Upper lobe of left lung (tissue), 6 donors: ENCODE data around the gene SPATA16. TPM values are rescaled to one million over a fixed set of nuclear protein-coding genes. Genes with fewer than 3 reads are reported as not detected.
"Not testable (repeated sequence)": the region's sequence is repeated elsewhere in the genome, so short reads cannot be mapped to it uniquely, and the experiment has no call there.

ENCODE experiments used
- ATAC-seq, 2 donors: fragments of 200-7000 bp; cut with Tn5 transposase; one replicate each; pipeline ENCODE4 v1.9.1; 2022; ENCODE audit warnings: mild to moderate bottlenecking in 2 of 2, moderate library complexity in 2 of 2; ENCODE audit not compliant: low FRiP score in 2 of 2
- DNase-seq, 2 donors: peaks; one replicate each; pipeline ENCODE4 v3.0.0-alpha.2; 2019 to 2020
- H3K27ac ChIP-seq, 4 donors: fragments of 200-600 bp; sonication (generic); one replicate each; pipeline ENCODE4 v1.5.1; 2016 to 2019
- H3K27me3 ChIP-seq, 4 donors: fragments of 200-600 bp; sonication (generic); one replicate each; pipeline ENCODE4 v1.5.1; 2017 to 2019
- H3K36me3 ChIP-seq, 4 donors: fragments of 200-600 bp; sonication (generic); one replicate each; pipeline ENCODE4 v1.5.1; 2016 to 2019
- H3K4me1 ChIP-seq, 4 donors: fragments of 200-600 bp; sonication (generic); one replicate each; pipeline ENCODE4 v1.5.1; 2018 to 2019
- H3K4me3 ChIP-seq, 4 donors: fragments of 200-600 bp; sonication (generic); one replicate each; pipeline ENCODE4 v1.5.1; 2017 to 2019; ENCODE audit warnings: mild to moderate bottlenecking in 2 of 4, moderate library complexity in 1 of 4
- H3K9me3 ChIP-seq, 4 donors: fragments of 200-600 bp; sonication (generic); one replicate each; pipeline ENCODE4 v1.5.1; 2018 to 2019
- EP300 ChIP-seq, 4 donors: sonication (generic); formaldehyde crosslinking; IDR thresholded peaks; one replicate each; pipeline ENCODE4 v1.5.1; 2017; ENCODE audit warnings: antibody characterized with exemption in 4 of 4, control low read depth in 2 of 4
- POLR2A ChIP-seq, 4 donors: fragments of 450-650 bp; IDR thresholded peaks; one replicate each; pipeline ENCODE4 v1.5.1; 2016 to 2017; ENCODE audit warnings: antibody characterized with exemption in 4 of 4, mild to moderate bottlenecking in 2 of 4
- POLR2AphosphoS5 ChIP-seq, 2 donors: sonication (generic); formaldehyde crosslinking; IDR thresholded peaks; one replicate each; pipeline ENCODE4 v1.5.1; 2017; ENCODE audit warnings: antibody characterized with exemption in 2 of 2
- WGBS, 2 donors: methylation state at CpG; one replicate each; pipeline ENCODE4 v1.1.5; 2017 to 2018; 5-methylcytosine and 5-hydroxymethylcytosine counted together
- total RNA-seq, 6 donors: library from RNA; depleted of rRNA in 4 of 6; stranded (reverse); fragments of >200 nt in 4 of 6; gene quantifications; one replicate each; pipeline versions ENCODE4 v1.1.0 to v1.2.1, GENCODE V29; 2016 to 2021
- TF ChIP-seq, protein P1 (sequence below), 6 experiments: fragments of 450-650 bp in 4 of 6; fragments of 200-600 bp in 2 of 6; sonication (generic) in 2 of 6; IDR thresholded peaks; one replicate each; pipeline ENCODE4 v1.5.1; 2016 to 2019; ENCODE audit warnings: antibody characterized with exemption in 6 of 6
- donor health status: DM: no; HTN: no; CAD: no; lungs with moderate emphysema.
- donor health status: DM: no; HTN: yes; CAD: no; lungs with severe emphysema.

SPATA16 gene
- total RNA-seq, 6 donors from 2014 or later: not detected

DNA sequence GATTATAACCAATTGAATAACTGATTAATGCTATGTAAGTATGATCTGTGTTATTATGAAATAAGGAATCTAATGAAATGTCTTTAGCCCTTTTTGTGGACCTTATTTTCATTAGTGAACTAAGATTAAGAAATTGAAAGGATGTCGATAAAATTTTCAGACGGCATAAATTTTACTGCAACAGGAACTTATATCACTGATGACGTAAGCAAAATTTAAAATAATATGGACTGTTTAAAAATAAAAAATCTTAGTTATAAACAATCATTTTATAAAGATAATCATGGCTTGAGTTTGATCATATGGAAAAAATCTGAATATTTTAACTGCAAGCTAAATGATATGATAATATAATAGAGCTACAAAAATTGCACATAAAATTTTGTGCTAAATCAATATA, 112.7 kb downstream of the SPATA16 start:
- DNase-seq: no peak
- no peaks in the 10 kb centered on the region for H3K27me3 ChIP-seq
- H3K36me3 ChIP-seq: no peaks in the 10 kb centered on the region
- no peaks in the 10 kb centered on the region for H3K9me3 ChIP-seq
- TF ChIP-seq EP300 (IDR thresholded peaks at IDR 0.05): no peak
- TF ChIP-seq, protein P1, sequence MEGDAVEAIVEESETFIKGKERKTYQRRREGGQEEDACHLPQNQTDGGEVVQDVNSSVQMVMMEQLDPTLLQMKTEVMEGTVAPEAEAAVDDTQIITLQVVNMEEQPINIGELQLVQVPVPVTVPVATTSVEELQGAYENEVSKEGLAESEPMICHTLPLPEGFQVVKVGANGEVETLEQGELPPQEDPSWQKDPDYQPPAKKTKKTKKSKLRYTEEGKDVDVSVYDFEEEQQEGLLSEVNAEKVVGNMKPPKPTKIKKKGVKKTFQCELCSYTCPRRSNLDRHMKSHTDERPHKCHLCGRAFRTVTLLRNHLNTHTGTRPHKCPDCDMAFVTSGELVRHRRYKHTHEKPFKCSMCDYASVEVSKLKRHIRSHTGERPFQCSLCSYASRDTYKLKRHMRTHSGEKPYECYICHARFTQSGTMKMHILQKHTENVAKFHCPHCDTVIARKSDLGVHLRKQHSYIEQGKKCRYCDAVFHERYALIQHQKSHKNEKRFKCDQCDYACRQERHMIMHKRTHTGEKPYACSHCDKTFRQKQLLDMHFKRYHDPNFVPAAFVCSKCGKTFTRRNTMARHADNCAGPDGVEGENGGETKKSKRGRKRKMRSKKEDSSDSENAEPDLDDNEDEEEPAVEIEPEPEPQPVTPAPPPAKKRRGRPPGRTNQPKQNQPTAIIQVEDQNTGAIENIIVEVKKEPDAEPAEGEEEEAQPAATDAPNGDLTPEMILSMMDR (IDR thresholded peaks at IDR 0.05): no peak
- WGBS, 2 donors: 92 to 94% methylated on average over 3 of the region's 3 CpGs
- no peaks in the 10 kb centered on the region for H3K4me1 ChIP-seq
- no peak for ATAC-seq
- no peak overlapping the region for H3K4me3 ChIP-seq
- no peak overlapping the region for H3K27ac ChIP-seq

DNA sequence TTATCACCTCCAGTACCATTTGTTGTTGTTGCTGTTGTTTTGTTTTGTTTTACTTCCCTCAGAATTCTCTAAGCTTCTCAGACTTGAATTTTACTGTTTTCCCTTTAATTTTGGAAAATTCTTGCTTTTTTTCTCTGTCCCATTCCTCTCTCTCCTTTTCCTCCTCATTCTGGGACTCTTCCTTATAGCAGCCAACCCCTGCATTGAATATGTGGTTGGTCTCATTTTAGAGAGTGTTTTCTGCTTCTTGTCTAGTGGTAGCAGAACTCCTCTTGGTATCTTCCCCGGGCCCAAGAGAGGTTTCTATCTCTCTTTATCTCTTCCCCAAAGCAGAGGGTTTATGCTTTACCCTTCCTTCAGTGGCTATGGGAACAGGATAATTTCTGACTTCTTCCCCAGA, 113.6 kb downstream of the SPATA16 start:
- Histone ChIP-seq H3K4me1 (no peaks in the 10 kb centered on the region), H3K27me3 (no peaks in the 10 kb centered on the region), H3K9me3 (no peaks in the 10 kb centered on the region), H3K4me3 (no peak overlapping the region), H3K27ac (no peak overlapping the region), H3K36me3 (no peaks in the 10 kb centered on the region)
- DNase-seq (no peak), ATAC-seq (no peak)
- 71 to 72% methylated on average over 1 of the region's 1 CpG for WGBS, 2 donors
- TF ChIP-seq, protein P1 (IDR thresholded peaks at IDR 0.05): no peak

DNA sequence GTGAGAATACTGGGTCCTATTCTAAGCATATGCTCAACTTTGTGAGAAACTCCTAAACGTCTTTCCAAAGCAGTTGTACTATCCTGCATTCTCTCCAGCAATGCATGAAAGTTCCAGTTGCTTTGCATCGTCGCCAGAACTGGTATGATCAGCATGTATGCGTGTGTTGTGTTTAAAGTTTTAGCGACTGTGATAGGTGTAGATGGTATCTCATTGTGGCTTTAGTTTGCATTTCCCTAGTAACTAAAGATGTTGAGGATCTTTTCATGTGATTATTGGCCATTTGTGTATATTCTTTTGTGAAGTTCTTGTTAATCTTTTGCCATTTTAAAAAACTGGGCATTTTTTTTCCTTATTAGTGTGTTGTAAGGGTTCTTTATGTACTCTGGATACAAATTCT, 115.1 kb downstream of the SPATA16 start:
- no peak for DNase-seq
- Histone ChIP-seq H3K27me3 (no peaks in the 10 kb centered on the region), H3K27ac (no peak overlapping the region), H3K9me3 (no peaks in the 10 kb centered on the region), H3K4me1 (no peaks in the 10 kb centered on the region), H3K36me3 (no peaks in the 10 kb centered on the region), H3K4me3 (no peak overlapping the region)
- WGBS, 2 donors: 71 to 73% methylated on average over 5 of the region's 5 CpGs
- no peak for ATAC-seq
- TF ChIP-seq EP300 (IDR thresholded peaks at IDR 0.05) (no peak), POLR2A (IDR thresholded peaks at IDR 0.05) (no peak), POLR2AphosphoS5 (IDR thresholded peaks at IDR 0.05) (no peak)

DNA sequence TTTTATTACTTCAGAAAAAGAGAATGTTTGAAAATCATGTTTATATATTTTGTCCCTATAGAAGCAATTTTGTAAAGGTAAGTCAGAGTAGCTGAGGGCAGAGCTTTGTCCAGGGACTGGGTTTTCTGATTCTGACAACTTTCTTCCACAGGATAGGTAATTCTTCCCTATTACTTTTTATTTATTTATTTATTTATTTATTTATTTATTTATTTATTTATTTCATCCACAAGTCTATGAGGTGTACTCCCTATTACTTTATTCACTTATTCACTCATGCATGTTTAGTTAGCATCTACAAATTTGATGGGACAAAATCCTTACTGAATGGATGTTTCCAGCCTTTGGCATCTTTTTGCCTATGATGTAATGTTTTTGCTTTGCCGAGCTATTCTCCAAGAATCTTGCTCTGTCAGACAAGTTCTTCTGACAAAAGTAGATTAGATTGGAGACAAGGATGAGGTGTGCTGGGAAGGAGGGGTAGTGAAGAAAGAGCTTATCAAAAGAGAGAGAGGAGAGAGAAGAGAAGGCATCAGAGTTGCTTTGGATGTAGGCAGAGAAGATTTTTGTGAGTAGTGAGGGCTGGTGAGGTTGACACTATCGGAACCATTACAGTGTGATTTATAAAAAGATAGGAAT, 119.4 kb downstream of the SPATA16 start:
- Histone ChIP-seq H3K27ac (no peak overlapping the region), H3K4me1 (no peaks in the 10 kb centered on the region), H3K4me3 (no peak overlapping the region), H3K36me3 (no peaks in the 10 kb centered on the region), H3K27me3 (no peaks in the 10 kb centered on the region), H3K9me3 (no peaks in the 10 kb centered on the region)
- ATAC-seq (no peak), DNase-seq (no peak)
- 84 to 93% methylated on average over 2 of the region's 2 CpGs for WGBS, 2 donors
- TF ChIP-seq POLR2A (IDR thresholded peaks at IDR 0.05) (no peak), EP300 (IDR thresholded peaks at IDR 0.05) (no peak), POLR2AphosphoS5 (IDR thresholded peaks at IDR 0.05) (no peak)
- TF ChIP-seq, protein P1 (IDR thresholded peaks at IDR 0.05): no peak

DNA sequence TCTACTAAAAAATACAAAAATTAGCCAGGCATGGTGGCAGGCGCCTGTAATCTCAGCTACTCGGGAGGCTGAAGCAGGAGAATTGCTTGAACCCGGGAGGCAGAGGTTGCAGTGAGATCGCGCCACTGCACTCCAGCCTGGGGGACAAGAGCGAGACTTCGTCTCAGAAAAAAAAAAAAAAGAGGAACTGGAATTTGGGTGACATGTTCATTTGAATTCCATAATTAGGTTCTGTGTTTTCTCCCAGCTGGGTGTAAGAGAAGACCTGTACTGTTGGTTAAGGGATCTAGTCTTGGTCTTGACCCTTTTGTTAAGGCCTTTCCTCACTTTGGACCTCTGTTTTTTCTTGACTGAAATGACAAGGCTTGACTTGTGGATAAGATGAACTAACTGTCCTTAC, 120.9 kb downstream of the SPATA16 start:
- not testable (repeated sequence) for H3K27ac ChIP-seq, H3K9me3 ChIP-seq, DNase-seq, H3K4me1 ChIP-seq, H3K4me3 ChIP-seq, H3K27me3 ChIP-seq, H3K36me3 ChIP-seq, ATAC-seq
- WGBS, 2 donors: 94 to 95% methylated on average over 7 of the region's 7 CpGs

DNA sequence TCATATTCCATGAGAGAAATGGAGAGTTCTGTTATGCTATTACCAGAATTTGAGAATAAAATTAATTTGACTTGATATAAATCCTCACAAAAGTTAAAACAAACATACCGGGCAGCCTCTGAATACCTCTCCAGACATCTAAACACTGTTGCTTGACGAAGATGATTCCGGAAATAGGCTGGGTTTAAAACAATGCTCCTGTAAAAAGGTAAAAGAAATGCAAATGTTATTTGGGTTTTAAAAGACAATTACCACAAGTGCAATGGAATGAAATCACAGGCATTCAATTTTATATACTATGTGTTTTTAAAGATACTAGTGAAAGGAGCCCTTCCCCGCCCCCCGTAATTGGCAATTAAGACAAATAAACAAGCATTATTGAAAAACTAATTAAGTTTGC, 121.7 kb downstream of the SPATA16 start:
- DNase-seq (no peak), ATAC-seq (no peak)
- H3K4me1 ChIP-seq: no peaks in the 10 kb centered on the region
- 85 to 90% methylated on average over 5 of the region's 5 CpGs for WGBS, 2 donors
- H3K27me3 ChIP-seq: no peaks in the 10 kb centered on the region
- H3K4me3 ChIP-seq: no peak overlapping the region
- no peaks in the 10 kb centered on the region for H3K9me3 ChIP-seq
- no peak overlapping the region for H3K27ac ChIP-seq
- no peak for TF ChIP-seq POLR2A (IDR thresholded peaks at IDR 0.05)
- no peak for TF ChIP-seq POLR2AphosphoS5 (IDR thresholded peaks at IDR 0.05)
- no peak for TF ChIP-seq EP300 (IDR thresholded peaks at IDR 0.05)
- TF ChIP-seq, protein P1 (IDR thresholded peaks at IDR 0.05): no peak
- no peaks in the 10 kb centered on the region for H3K36me3 ChIP-seq
